Right renal cortex interstitium (tissue), 3 donors: ENCODE data around the gene WNK1. TPM values are rescaled to one million over a fixed set of nuclear protein-coding genes. Genes with fewer than 3 reads are reported as not detected.

Source experiments
- DNase-seq, 3 donors: peaks; one replicate each; pipeline ENCODE4 v3.0.0-alpha.2; 2013; ENCODE audit warnings: low read depth in 3 of 3, low spot score in 2 of 3
- polyA plus RNA-seq, 3 donors: library from polyadenylated mRNA; unstranded; fragments of 120-200 nt; gene quantifications; one replicate each; pipeline ENCODE4 v1.2.1, GENCODE V29; 2013; ENCODE audit not compliant: insufficient read length in 3 of 3

WNK1 gene
- polyA plus RNA-seq, 3 donors, result 98.8 to 120 (median 116) TPM

- no peak for DNase-seq
These were observed 186.4 kb downstream of the WNK1 start for GRCh38 chr12:938810-939209.

GRCh38 chr12:943051-943450, 190.7 kb downstream of the WNK1 start:
- no peak for DNase-seq

GRCh38 chr12:944211-944610, 191.8 kb downstream of the WNK1 start:
- DNase-seq, result no peak

GRCh38 chr12:946212-946611, 193.8 kb downstream of the WNK1 start:
- DNase-seq, result no peak

GRCh38 chr12:946631-947030, 194.3 kb downstream of the WNK1 start:
- DNase-seq, result no peak

GRCh38 chr12:948238-948637, 195.9 kb downstream of the WNK1 start:
- no peak for DNase-seq

- peak; percentile 96 to 98 (median 96) for DNase-seq
These were observed 197.2 kb downstream of the WNK1 start, which contains the start of gene RAD52 for GRCh38 chr12:949453-950191. RAD52 (minus strand) TSS chr12:949694; CDS start chr12:933058, 16,636 bp downstream.

GRCh38 chr12:951176-951575, 198.8 kb downstream of the WNK1 start:
- no peak for DNase-seq

- DNase-seq, result no peak
These were observed 201.4 kb downstream of the WNK1 start for GRCh38 chr12:953776-954175.

GRCh38 chr12:954741-955140, 202.4 kb downstream of the WNK1 start:
- DNase-seq, result no peak

- DNase-seq, result no peak
These were observed 203.6 kb downstream of the WNK1 start for GRCh38 chr12:955939-956338.

GRCh38 chr12:958588-959123, 206.3 kb downstream of the WNK1 start:
- no peak for DNase-seq

Other genes starting within 250 kb of the WNK1 start
- 1 to 10 TPM; 1.2 to 1.6 (median 1.6) TPM for gene NINJ2, start 89.1 kb upstream of the WNK1 start, polyA plus RNA-seq
- 10 to 100 TPM; 22.3 to 26.0 (median 24.5) TPM for gene RAD52, start 197.1 kb downstream of the WNK1 start, polyA plus RNA-seq
- 10 to 100 TPM; 39.5 to 44.9 (median 40.3) TPM for gene ERC1, start 238.6 kb downstream of the WNK1 start, polyA plus RNA-seq